Mesenchymal stem cell (in vitro differentiated cells and primary cell): ENCODE measurements around the gene HNRNPF.

Experiments
- DNase-seq: peaks from one replicate; pipeline ENCODE4 v3.0.0-alpha.2; 2013
- H2AFZ ChIP-seq: one replicate; pipeline ENCODE4 v1.6.1; 2013; ENCODE audit warnings: low read depth, mild to moderate bottlenecking, control low read depth, inconsistent platforms, low read length, moderate library complexity
- H2AK5ac ChIP-seq: 2 replicates; pipeline ENCODE4 v1.6.1; 2013; ENCODE audit warnings: low read length, moderate library complexity, mild to moderate bottlenecking, inconsistent platforms; ENCODE audit not compliant: severe bottlenecking
- H2BK120ac ChIP-seq: one replicate; pipeline ENCODE4 v1.6.1; 2013; ENCODE audit warnings: low read depth, mild to moderate bottlenecking, inconsistent platforms, low read length, moderate library complexity
- H2BK12ac ChIP-seq, 2 experiments: one replicate each; pipeline ENCODE4 v1.6.1; 2013; ENCODE audit warnings: inconsistent platforms in 2 of 2, low read length in 2 of 2, mild to moderate bottlenecking in 2 of 2, moderate library complexity in 2 of 2, control low read depth in 1 of 2
- H2BK15ac ChIP-seq: one replicate; pipeline ENCODE4 v1.6.1; 2013; ENCODE audit warnings: mild to moderate bottlenecking, low read depth, inconsistent platforms; ENCODE audit not compliant: poor library complexity, severe bottlenecking
- H2BK5ac ChIP-seq: 2 replicates; pipeline ENCODE4 v1.6.1; 2013; ENCODE audit warnings: low read depth, mild to moderate bottlenecking, low read length, control low read depth, inconsistent platforms; ENCODE audit not compliant: poor library complexity, severe bottlenecking
- H3K14ac ChIP-seq, 2 experiments: one replicate each; pipeline ENCODE4 v1.6.1; 2013; ENCODE audit warnings: inconsistent platforms in 2 of 2, low read length in 2 of 2, control low read depth in 1 of 2, mild to moderate bottlenecking in 1 of 2, moderate library complexity in 1 of 2
- H3K18ac ChIP-seq, 2 experiments: one replicate each; pipeline ENCODE4 v1.6.1; 2013; ENCODE audit warnings: inconsistent platforms in 2 of 2, low read length in 2 of 2, control low read depth in 1 of 2, low read depth in 1 of 2, mild to moderate bottlenecking in 1 of 2
- H3K23ac ChIP-seq, 2 experiments: one replicate each; pipeline ENCODE4 v1.6.1; 2013; ENCODE audit warnings: inconsistent platforms in 2 of 2, low read length in 2 of 2, mild to moderate bottlenecking in 2 of 2, moderate library complexity in 2 of 2, control low read depth in 1 of 2
- H3K27ac ChIP-seq: 2 replicates; pipeline ENCODE4 v1.5.1; 2013; ENCODE audit warnings: mild to moderate bottlenecking, moderate library complexity, low read length, control low read depth, inconsistent platforms; ENCODE audit not compliant: poor library complexity, severe bottlenecking
- H3K27me3 ChIP-seq, 2 experiments: 2 replicates each; pipeline versions ENCODE4 v1.6.1 to v1.7.0; 2013; ENCODE audit warnings: low read length in 2 of 2, mild to moderate bottlenecking in 2 of 2, moderate library complexity in 2 of 2, control low read depth in 1 of 2, inconsistent platforms in 1 of 2; ENCODE audit not compliant: control insufficient read depth in 1 of 2, insufficient read depth in 1 of 2
- H3K36me3 ChIP-seq, 2 experiments: 2 replicates each; pipeline versions ENCODE4 v1.6.1 to v1.7.0; 2013; ENCODE audit warnings: low read length in 2 of 2, control low read depth in 1 of 2, inconsistent platforms in 1 of 2, low read depth in 1 of 2, mild to moderate bottlenecking in 1 of 2; ENCODE audit not compliant: insufficient read depth in 2 of 2, control insufficient read depth in 1 of 2
- H3K4ac ChIP-seq, 2 experiments: one replicate each; pipeline ENCODE4 v1.6.1; 2013; ENCODE audit warnings: inconsistent platforms in 2 of 2, low read length in 2 of 2, mild to moderate bottlenecking in 2 of 2, moderate library complexity in 2 of 2, control low read depth in 1 of 2, low read depth in 1 of 2
- H3K4me1 ChIP-seq: 2 replicates; pipeline ENCODE4 v1.6.1; 2013; ENCODE audit warnings: low read depth, low read length, control low read depth; ENCODE audit not compliant: control insufficient read depth, insufficient read depth
- H3K4me2 ChIP-seq: 2 replicates; pipeline ENCODE4 v1.6.1; 2013; ENCODE audit warnings: low read length, mild to moderate bottlenecking, inconsistent platforms; ENCODE audit not compliant: poor library complexity, severe bottlenecking
- H3K4me3 ChIP-seq, 2 experiments: 2 replicates each; pipeline versions ENCODE4 v1.5.1 to v1.7.0; 2013; ENCODE audit warnings: low read length in 2 of 2, mild to moderate bottlenecking in 2 of 2, control low read depth in 1 of 2, low read depth in 1 of 2; ENCODE audit not compliant: insufficient read depth in 1 of 2
- H3K79me1 ChIP-seq: replicated peaks from 2 replicates; pipeline ENCODE4 v1.6.1; 2013; ENCODE audit warnings: mild to moderate bottlenecking, control low read depth, low read length, inconsistent platforms; ENCODE audit not compliant: poor library complexity, severe bottlenecking
- H3K9ac ChIP-seq: 2 replicates; pipeline ENCODE4 v1.7.0; 2013; ENCODE audit warnings: mild to moderate bottlenecking, low read length, moderate library complexity
- H3K9me3 ChIP-seq: 2 replicates; pipeline ENCODE4 v1.7.0; 2013; ENCODE audit warnings: mild to moderate bottlenecking, low read length; ENCODE audit not compliant: control insufficient read depth
- H4K8ac ChIP-seq: one replicate; pipeline ENCODE4 v1.6.1; 2013; ENCODE audit warnings: inconsistent platforms, mild to moderate bottlenecking, low read length, moderate library complexity
- H4K91ac ChIP-seq: one replicate; pipeline ENCODE4 v1.6.1; 2013; ENCODE audit warnings: mild to moderate bottlenecking, low read length, inconsistent platforms
- WGBS: methylation state at CpG from one replicate; pipeline ENCODE4 v1.1.7; 2013; ENCODE audit warnings: mixed read lengths; 5-methylcytosine and 5-hydroxymethylcytosine counted together

Gene HNRNPF

GRCh38 chr10:43436291-43437140 lies 27.5 kb upstream of the HNRNPF start, which contains the start of gene ZNF487:
TSS of gene ZNF487 (plus strand) at chr10:43437111. CDS start at chr10:43475814, 38,703 bp downstream.
- peak within 1 kb of the TSS; percentile 99 for H2BK15ac ChIP-seq
- peak within 1 kb of the TSS; percentile 100 for H3K9ac ChIP-seq
- peak within 1 kb of the TSS; percentile 87 for H2AFZ ChIP-seq
- H2AK5ac ChIP-seq: no peak within 1 kb of the TSS
- peak within 1 kb of the TSS in 1 of 2 experiments; percentile 68 for H3K14ac ChIP-seq
- peak within 1 kb of the TSS; percentile 72 to 99 for H3K4me3 ChIP-seq
- H3K23ac ChIP-seq: peak within 1 kb of the TSS in 1 of 2 experiments; percentile 83
- peaks cover 0 to 2% of the 10 kb centered on the region in 2 experiments for H3K36me3 ChIP-seq
- H3K4me2 ChIP-seq: peak within 1 kb of the TSS; percentile 98
- H3K18ac ChIP-seq: peak within 1 kb of the TSS; percentile 95 to 99
- no peaks in the 10 kb centered on the region for H3K27me3 ChIP-seq
- no peaks in the 10 kb centered on the region for H3K9me3 ChIP-seq
- H3K79me1 ChIP-seq: peaks cover 9% of the 10 kb centered on the region
- peak; percentile 94 for DNase-seq
- H2BK120ac ChIP-seq: peak within 1 kb of the TSS; percentile 93
- peak within 1 kb of the TSS; percentile 76 to 96 for H3K4ac ChIP-seq
- 6% methylated on average over 69 of the region's 69 CpGs for WGBS
- H4K8ac ChIP-seq: peak within 1 kb of the TSS; percentile 99
- H4K91ac ChIP-seq: peak within 1 kb of the TSS; percentile 99
- peak within 1 kb of the TSS; percentile 39 for H2BK5ac ChIP-seq
- H3K4me1 ChIP-seq: peaks cover 3% of the 10 kb centered on the region
- H2BK12ac ChIP-seq: peak within 1 kb of the TSS in 1 of 2 experiments; percentile 79
- peak within 1 kb of the TSS; percentile 83 for H3K27ac ChIP-seq

GRCh38 chr10:43430926-43431663 lies 22.1 kb upstream of the HNRNPF start:
- H3K27ac ChIP-seq: no peak overlapping the region
- H2AK5ac ChIP-seq: no peak overlapping the region
- H3K4me1 ChIP-seq: no peaks in the 10 kb centered on the region
- H3K9ac ChIP-seq: no peak overlapping the region
- no peak overlapping the region for H4K91ac ChIP-seq
- no peak overlapping the region for H3K23ac ChIP-seq
- H4K8ac ChIP-seq: no peak overlapping the region
- H3K4me2 ChIP-seq: no peak overlapping the region
- no peak overlapping the region for H3K4me3 ChIP-seq
- H2AFZ ChIP-seq: no peak overlapping the region
- H3K36me3 ChIP-seq: peaks cover 0 to 2% of the 10 kb centered on the region in 2 experiments
- no peak overlapping the region for H2BK5ac ChIP-seq
- H3K9me3 ChIP-seq: no peaks in the 10 kb centered on the region
- H2BK12ac ChIP-seq: no peak overlapping the region
- H2BK15ac ChIP-seq: no peak overlapping the region
- no peaks in the 10 kb centered on the region for H3K79me1 ChIP-seq
- no peak overlapping the region for H3K18ac ChIP-seq
- no peak for DNase-seq
- no peak overlapping the region for H3K4ac ChIP-seq
- no peak overlapping the region for H3K14ac ChIP-seq
- H2BK120ac ChIP-seq: no peak overlapping the region
- 93% methylated on average over 7 of the region's 8 CpGs for WGBS
- H3K27me3 ChIP-seq: no peaks in the 10 kb centered on the region

- no peaks in the 10 kb centered on the region for H3K4me1 ChIP-seq
- H3K36me3 ChIP-seq: no peaks in the 10 kb centered on the region
- H3K9me3 ChIP-seq: no peaks in the 10 kb centered on the region
- no peak overlapping the region for H3K4ac ChIP-seq
- H3K79me1 ChIP-seq: no peaks in the 10 kb centered on the region
- WGBS: 92% methylated on average over 9 of the region's 12 CpGs
- no peak for DNase-seq
- H3K14ac ChIP-seq: no peak overlapping the region
- no peak overlapping the region for H3K4me3 ChIP-seq
- no peak overlapping the region for H3K9ac ChIP-seq
- H3K27ac ChIP-seq: no peak overlapping the region
- H2AFZ ChIP-seq: no peak overlapping the region
- H3K18ac ChIP-seq: no peak overlapping the region
- H3K4me2 ChIP-seq: no peak overlapping the region
- H2BK12ac ChIP-seq: no peak overlapping the region
- H2BK5ac ChIP-seq: no peak overlapping the region
- H4K8ac ChIP-seq: no peak overlapping the region
- no peak overlapping the region for H3K23ac ChIP-seq
- no peak overlapping the region for H2BK15ac ChIP-seq
- H4K91ac ChIP-seq: no peak overlapping the region
- no peak overlapping the region for H2BK120ac ChIP-seq
- no peak overlapping the region for H2AK5ac ChIP-seq
- H3K27me3 ChIP-seq: no peaks in the 10 kb centered on the region
These were observed 18.3 kb upstream of the HNRNPF start for GRCh38 chr10:43427166-43427825.
